ENCODE results near the gene ACIN1. TPM values are rescaled to one million over a fixed set of nuclear protein-coding genes. Genes with fewer than 3 reads are reported as not detected.

ACIN1 gene
- total and polyA plus RNA-seq, 2 donors (not counting 1 experiment from before 2014, with no cell fraction given): 75.1 to 94.0 TPM

- Histone ChIP-seq H3K36me3 (ENCODE audit: control insufficient read depth, insufficient read depth, low read length) (peaks cover 2% of the 10 kb centered on the region), H3K4me3 (replicated peaks in 1 of 4; ENCODE audit: control extremely low read depth in 1 of 4, insufficient read depth in 1 of 4, low read depth in 3 of 4, low read length in 4 of 4) (no peak overlapping the region), H2AFZ (ENCODE audit: low read length) (no peak overlapping the region), H3K27me3 (ENCODE audit: control insufficient read depth, insufficient read depth, low read length) (no peaks in the 10 kb centered on the region), H3K79me2 (ENCODE audit: control insufficient read depth, insufficient read depth, low read length) (no peaks in the 10 kb centered on the region), H3K4me2 (ENCODE audit: extremely low read depth, insufficient read depth, low read length) (no peak overlapping the region), H3K4me1 (ENCODE audit: control insufficient read depth, extremely low read depth, insufficient read depth, low read length) (no peaks in the 10 kb centered on the region), H4K20me1 (ENCODE audit: control insufficient read depth, extremely low read depth, insufficient read depth, low read length) (no peaks in the 10 kb centered on the region), H3K9ac (ENCODE audit: insufficient read depth, low read length) (no peak overlapping the region), H3K27ac (ENCODE audit: insufficient read depth, low read length) (no peak overlapping the region), H3K9me3 (ENCODE audit: control insufficient read depth, insufficient read depth, low read depth, low read length) (no peaks in the 10 kb centered on the region)
- no peak for DNase-seq (ENCODE audit: low read depth in 2 of 2)
- no peak for TF ChIP-seq CTCF (conservative IDR thresholded peaks at IDR 0.05 in 1 of 2, IDR thresholded peaks at IDR 0.05 in 1 of 2; ENCODE audit: low read depth in 1 of 2, low read length in 2 of 2)
- TF ChIP-seq EZH2 (IDR thresholded peaks at IDR 0.05; ENCODE audit: low read length, missing control alignments): no peak
Measured at GRCh38 chr14:23047751-23048693, 46.9 kb downstream of the ACIN1 start.

- Histone ChIP-seq H2AFZ (ENCODE audit: low read length) (no peak overlapping the region), H3K4me3 (replicated peaks in 1 of 4; ENCODE audit: control extremely low read depth in 1 of 4, insufficient read depth in 1 of 4, low read depth in 3 of 4, low read length in 4 of 4) (no peak overlapping the region), H3K9ac (ENCODE audit: insufficient read depth, low read length) (no peak overlapping the region), H3K27ac (ENCODE audit: insufficient read depth, low read length) (no peak overlapping the region), H3K9me3 (ENCODE audit: control insufficient read depth, insufficient read depth, low read depth, low read length) (no peaks in the 10 kb centered on the region), H3K4me1 (ENCODE audit: control insufficient read depth, extremely low read depth, insufficient read depth, low read length) (no peaks in the 10 kb centered on the region), H3K36me3 (ENCODE audit: control insufficient read depth, insufficient read depth, low read length) (no peaks in the 10 kb centered on the region), H3K27me3 (ENCODE audit: control insufficient read depth, insufficient read depth, low read length) (no peaks in the 10 kb centered on the region), H3K4me2 (ENCODE audit: extremely low read depth, insufficient read depth, low read length) (no peak overlapping the region), H3K79me2 (ENCODE audit: control insufficient read depth, insufficient read depth, low read length) (no peaks in the 10 kb centered on the region), H4K20me1 (ENCODE audit: control insufficient read depth, extremely low read depth, insufficient read depth, low read length) (no peaks in the 10 kb centered on the region)
- DNase-seq (ENCODE audit: low read depth in 2 of 2): no peak
- TF ChIP-seq EZH2 (IDR thresholded peaks at IDR 0.05; ENCODE audit: low read length, missing control alignments): no peak
- no peak for TF ChIP-seq CTCF (conservative IDR thresholded peaks at IDR 0.05 in 1 of 2, IDR thresholded peaks at IDR 0.05 in 1 of 2; ENCODE audit: low read depth in 1 of 2, low read length in 2 of 2)
Measured at GRCh38 chr14:23047034-23047634, 47.8 kb downstream of the ACIN1 start.

Data from fibroblast of lung (primary cell).